DMS79 (cell line): ENCODE results near the gene KCNQ5.

ENCODE experiments used
- DNase-seq: peaks from one replicate; lab custom pipeline; 2025; lab: John Stamatoyannopoulos, UW

Gene KCNQ5

GRCh38 chr6:72798196-72798595 is 176.3 kb downstream of the KCNQ5 start:
- DNase-seq = no peak

DNA sequence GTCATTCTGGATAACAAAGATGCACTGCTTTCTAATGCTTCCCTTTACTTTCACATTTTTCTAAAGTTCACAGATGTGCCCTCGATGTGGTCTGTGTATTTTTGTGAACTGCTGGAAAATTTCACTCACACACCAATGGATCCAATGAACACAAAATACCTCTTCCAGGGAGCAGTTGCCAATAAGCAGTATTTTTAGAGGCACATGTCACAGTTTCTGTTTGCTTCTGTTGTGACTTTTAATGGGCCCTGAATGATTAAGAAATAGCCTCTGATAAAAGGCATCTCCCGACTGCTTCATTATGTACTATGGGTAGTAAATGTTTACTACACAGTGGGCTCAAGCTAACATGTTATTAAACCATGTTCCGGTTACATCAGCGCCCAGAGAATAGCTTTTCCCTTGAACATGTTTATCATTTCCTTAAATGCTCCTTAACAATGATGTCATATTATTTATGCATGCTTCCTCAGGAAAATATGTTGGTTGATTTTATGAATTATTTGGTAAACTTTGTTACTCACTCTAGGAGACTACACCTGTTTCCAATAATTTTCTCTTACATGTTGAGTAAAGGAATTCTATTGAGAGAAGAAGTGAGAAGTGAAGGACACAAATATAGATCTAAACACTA is 188.0 kb downstream of the KCNQ5 start:
- DNase-seq = no peak

- DNase-seq = no peak
Measured at GRCh38 chr6:72810571-72811280, 188.9 kb downstream of the KCNQ5 start.

DNA sequence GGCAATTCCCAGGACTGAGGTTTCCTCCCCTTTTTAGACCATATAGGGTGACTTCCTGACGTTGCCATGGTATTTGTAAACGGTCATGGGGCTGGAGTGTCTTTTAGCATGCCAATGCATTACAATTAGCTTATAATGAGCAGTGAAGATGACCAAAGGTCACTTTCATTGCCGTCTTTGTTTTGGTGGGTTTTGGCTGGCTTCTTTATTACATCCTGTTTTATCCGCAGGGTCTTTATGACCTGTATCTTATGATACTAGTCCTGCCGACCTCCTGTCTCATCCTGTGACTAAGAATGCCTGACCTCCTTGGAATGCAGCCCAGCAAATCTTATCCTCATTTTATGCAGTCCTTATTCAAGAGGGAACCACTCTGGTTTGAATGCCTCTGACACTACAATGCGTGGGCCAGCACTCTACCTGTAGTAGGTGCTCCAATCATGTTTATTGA is 190.1 kb downstream of the KCNQ5 start:
- DNase-seq = no peak

DNA sequence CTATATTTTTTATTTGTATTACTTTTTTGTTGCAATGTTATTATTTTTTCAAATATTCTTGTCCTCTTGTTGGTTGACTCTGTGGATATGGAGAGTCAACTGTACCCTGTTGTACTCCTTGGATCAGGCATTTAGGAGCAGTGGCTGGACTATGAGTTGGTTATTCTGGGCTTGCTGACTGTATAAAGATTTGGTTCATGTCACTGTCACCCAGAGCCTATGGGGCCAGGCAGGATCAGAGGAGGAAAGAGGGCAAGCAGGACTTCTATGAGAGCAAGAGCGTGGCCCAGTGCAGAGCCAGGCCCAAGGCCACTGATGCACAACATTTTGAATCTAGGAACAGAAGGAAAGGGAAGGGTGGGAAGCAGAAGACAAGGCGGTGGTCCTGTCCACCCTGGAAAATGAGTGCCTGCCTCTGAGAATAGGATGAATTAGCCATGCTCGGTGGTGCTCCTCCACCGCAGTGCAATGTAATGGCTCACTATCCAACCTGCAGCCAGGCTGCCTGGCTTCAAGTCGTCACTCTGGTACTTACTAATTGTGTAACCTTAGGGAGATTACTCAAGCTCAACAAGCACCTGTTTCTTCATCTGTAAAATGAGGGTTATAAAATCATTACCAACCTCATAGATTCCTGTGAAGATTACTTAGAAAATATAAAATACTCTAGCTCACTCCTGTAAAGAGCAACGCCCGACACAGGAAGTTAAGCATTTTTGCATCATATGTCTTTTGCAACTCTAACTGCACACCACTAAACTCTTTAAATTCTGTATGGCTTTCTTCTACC is 192.1 kb downstream of the KCNQ5 start:
- no peak for DNase-seq

DNA sequence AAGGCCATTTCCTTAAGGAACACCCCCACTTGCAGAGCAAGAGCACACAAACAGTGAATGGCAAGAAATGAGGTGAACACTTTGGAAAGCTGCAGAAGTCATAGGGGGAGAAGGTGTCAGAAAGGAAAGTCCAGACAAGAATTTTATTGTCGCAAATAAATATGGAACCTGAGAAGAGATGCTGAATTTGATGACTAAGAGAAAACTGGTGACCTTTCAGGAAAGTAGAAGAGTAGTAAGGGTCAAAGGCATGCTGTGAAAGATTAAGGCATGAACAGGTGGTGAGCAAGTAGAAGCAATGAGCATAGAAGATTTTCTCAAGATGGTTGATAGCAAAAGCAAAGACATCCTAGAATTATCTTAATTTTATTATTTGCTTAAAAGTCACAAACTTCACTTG is 194.2 kb downstream of the KCNQ5 start:
- DNase-seq = no peak

DNA sequence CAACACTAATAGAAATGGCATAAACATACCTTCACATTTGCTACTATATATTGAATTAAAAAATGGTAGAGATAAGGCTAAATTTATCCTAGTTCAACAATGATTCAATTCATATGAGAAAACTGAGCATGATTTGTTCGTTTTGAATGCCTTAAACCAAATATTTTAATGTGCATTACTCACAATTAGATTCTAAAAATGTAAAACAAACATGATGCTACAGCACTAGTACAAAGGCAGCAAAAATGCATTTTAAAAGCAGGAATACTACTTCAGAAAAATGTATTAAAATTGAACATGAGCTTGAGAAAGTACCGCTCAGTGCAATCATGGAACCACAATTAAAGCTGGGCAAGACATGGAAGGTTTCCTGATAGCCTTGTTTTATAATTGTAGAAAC is 195.3 kb downstream of the KCNQ5 start:
- no peak for DNase-seq

- DNase-seq = no peak
Measured at GRCh38 chr6:72819609-72820008, 197.7 kb downstream of the KCNQ5 start.

- DNase-seq = no peak
Measured at GRCh38 chr6:72820153-72820552, 198.3 kb downstream of the KCNQ5 start.

DNA sequence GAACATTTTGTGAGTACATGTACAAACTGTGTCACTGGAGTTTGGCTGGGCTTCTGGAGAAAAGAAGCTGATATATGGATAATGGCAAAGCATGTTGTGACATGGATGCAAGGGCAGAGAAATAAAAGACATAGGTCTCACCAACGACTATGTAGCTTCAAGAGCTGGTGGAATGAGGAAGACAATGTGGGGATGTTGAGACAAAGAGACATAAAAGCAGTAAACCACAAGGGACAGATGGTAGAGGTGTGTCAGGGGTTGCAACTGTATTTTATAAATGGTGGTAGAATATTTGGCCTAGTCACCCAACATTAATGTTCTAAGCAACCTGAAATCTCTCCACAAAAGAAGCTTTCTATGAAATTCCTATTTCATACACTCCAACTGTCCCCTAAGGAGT is 199.0 kb downstream of the KCNQ5 start:
- no peak for DNase-seq

GRCh38 chr6:72822023-72822422 is 200.2 kb downstream of the KCNQ5 start:
- no peak for DNase-seq

- no peak for DNase-seq
Measured at GRCh38 chr6:72822691-72823090, 200.8 kb downstream of the KCNQ5 start.

- no peak for DNase-seq
Measured at GRCh38 chr6:72824833-72825232, 203.0 kb downstream of the KCNQ5 start.

DNA sequence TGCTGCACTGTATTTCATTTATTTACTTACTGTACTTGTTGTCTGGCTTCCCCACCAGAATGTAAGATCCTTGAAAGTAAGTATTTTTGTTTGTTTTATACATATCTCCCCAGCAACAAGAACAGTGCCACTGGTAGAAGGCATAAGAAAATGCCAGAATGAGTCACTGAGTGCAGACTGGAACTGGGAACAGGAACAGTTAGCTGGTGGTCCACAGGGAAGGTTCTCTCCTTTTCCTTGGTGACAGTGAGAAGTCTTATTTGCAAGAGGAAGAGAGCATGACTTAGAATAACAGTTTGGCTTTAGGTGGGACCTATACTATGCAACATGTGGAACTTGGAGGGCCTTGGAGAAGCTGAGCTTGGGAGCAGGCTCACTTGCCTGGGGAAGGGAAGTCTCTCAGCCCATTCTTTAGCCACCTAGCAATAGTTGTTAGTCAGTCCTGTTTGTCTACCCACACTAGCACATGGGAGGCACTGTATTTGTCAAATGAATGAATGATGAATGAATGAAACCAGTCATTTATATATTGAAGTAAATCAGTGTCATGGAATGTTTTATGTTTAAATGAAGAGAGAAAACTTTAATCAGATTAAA is 203.5 kb downstream of the KCNQ5 start:
- DNase-seq = no peak

DNA sequence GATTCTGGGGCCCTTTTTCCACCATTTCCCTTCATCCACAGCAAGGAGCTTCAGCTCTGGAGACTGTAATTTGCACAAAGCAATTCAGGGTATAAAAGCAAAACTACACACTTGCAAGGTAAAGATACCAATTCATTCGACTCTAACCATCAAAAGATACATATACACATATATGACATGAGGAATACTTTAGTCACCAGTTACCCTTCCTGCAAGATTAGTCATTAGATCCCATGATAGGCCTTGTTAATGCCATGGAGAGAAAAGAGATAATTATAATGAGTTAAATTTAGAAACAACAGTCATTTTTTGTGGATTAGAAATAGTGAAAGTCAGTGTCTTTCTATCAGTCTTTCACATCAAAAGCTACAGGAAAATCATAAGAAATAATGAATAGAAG is 204.2 kb downstream of the KCNQ5 start:
- no peak for DNase-seq

- DNase-seq = no peak
Measured at GRCh38 chr6:72826744-72827438, 205.0 kb downstream of the KCNQ5 start.

- DNase-seq = no peak
Measured at GRCh38 chr6:72828904-72829303, 207.0 kb downstream of the KCNQ5 start.

DNA sequence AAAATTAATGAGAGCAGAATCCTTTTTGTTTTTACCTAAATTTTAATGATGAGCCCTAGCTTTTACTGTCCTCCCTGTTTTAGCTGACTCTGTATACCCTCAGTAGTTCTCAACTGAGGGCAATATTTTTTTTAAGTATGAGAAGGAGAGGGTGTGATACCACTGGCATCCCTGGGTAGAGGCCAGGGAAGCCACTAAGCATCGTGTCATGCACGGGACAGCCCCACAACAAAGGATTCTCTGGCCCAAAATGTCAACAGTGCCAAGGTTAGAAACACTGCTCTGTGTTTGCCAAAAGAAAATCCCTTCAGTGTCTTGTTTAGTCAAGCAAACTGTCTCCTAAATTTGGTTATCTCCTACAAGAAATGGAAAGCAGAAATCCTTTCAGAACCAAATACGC is 210.4 kb downstream of the KCNQ5 start:
- no peak for DNase-seq

DNA sequence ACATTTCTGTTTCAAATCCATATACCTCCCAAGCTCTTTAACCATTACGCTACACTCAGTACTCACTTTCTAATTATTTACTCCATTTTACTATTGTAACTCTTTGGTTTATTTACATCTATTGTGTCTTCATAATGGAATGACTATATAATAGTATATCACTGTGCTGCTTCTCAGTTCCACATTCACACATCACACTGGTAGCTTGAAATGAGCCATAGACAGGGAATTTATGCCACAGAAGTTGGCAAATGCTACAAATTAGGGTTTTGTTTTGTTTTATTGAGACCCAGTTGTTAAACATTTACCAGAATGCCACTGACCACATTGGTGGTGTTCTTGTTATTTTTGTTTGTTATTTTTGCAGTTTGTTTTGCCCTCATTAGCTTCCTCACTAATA is 213.9 kb downstream of the KCNQ5 start:
- no peak for DNase-seq

DNA sequence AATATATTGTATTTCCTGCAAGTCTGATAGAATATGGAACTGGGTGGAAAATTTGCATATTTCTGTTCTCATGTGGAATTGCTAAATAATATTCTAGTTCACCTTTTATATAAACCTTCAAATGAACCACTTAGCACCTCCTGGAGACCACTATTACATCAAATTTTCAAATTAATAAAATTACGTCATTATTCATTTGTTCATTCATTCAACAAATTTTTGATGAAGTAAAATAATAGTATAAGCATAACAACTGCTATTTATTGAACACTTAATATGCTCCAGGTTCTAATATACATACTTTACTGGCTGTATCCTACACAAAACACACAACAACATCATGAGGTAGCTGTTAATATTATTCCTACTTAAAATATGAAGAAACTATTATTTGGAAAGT is 215.1 kb downstream of the KCNQ5 start:
- no peak for DNase-seq

DNA sequence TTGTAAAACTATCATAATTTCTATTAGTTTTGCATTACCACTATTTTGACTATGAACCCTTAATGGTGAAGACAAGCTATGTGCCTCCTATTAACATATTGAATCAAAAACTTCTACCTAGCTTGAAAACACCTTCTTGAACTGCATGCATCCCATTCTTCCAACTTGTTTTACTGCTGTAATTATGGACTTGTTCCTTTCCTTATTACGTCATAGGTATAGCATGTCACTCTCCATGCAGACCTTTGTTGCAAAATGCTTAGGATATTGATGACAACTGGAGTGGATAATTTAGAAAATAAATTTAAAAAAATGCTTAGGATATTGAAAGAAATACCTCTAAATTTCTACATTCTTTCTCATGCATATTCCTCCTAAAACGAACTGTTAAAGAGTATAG is 219.3 kb downstream of the KCNQ5 start:
- DNase-seq = no peak

- DNase-seq = no peak
Measured at GRCh38 chr6:72842140-72842539, 220.3 kb downstream of the KCNQ5 start.
